Thyroid gland (tissue), 4 donors: ENCODE results near the gene COL16A1.

Experiments
- POLR2A ChIP-seq, 2 donors: fragments of 450-650 bp; IDR thresholded peaks; one replicate each; pipeline ENCODE4 v1.6.1; 2017; ENCODE audit warnings: antibody characterized with exemption in 2 of 2, mild to moderate bottlenecking in 2 of 2, moderate library complexity in 1 of 2
- TF ChIP-seq, protein P1 (sequence below), 6 experiments: fragments of 200-600 bp in 3 of 6; fragments of 450-650 bp in 3 of 6; sonication (generic) in 3 of 6; IDR thresholded peaks; one replicate each; pipeline ENCODE4 v1.5.1; 2016 to 2019; ENCODE audit warnings: antibody characterized with exemption in 6 of 6, mild to moderate bottlenecking in 2 of 6, inconsistent platforms in 1 of 6, moderate library complexity in 1 of 6

DNA sequence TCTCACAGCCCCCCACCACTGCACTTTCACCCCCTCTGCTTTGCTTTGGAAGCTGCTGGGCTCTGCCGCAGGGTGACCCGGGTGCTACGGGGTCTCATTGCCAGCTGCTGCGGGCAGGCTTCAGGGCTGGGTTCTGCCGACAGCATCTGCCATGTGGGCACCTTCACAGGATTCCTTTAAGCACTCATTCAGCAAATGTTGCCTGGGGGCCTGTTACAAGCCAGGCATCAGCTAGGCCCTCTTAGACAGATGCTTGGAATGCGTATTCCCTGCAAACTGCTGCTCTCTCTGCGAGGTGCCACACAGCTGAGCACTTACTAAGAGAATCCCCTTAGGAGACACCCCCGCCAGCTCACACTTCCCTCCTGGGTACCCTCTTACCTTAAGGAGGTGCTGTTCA is 29.2 kb downstream of the COL16A1 start:
- TF ChIP-seq, protein P1, sequence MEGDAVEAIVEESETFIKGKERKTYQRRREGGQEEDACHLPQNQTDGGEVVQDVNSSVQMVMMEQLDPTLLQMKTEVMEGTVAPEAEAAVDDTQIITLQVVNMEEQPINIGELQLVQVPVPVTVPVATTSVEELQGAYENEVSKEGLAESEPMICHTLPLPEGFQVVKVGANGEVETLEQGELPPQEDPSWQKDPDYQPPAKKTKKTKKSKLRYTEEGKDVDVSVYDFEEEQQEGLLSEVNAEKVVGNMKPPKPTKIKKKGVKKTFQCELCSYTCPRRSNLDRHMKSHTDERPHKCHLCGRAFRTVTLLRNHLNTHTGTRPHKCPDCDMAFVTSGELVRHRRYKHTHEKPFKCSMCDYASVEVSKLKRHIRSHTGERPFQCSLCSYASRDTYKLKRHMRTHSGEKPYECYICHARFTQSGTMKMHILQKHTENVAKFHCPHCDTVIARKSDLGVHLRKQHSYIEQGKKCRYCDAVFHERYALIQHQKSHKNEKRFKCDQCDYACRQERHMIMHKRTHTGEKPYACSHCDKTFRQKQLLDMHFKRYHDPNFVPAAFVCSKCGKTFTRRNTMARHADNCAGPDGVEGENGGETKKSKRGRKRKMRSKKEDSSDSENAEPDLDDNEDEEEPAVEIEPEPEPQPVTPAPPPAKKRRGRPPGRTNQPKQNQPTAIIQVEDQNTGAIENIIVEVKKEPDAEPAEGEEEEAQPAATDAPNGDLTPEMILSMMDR (IDR thresholded peaks at IDR 0.05), result no peak
- TF ChIP-seq POLR2A (IDR thresholded peaks at IDR 0.05), result no peak
